ENCODE measurements around the gene ELFN2.

Gene ELFN2

GRCh38 chr22:37401401-37402183, 25.7 kb downstream of the ELFN2 start:
- TF ChIP-seq, protein P1, sequence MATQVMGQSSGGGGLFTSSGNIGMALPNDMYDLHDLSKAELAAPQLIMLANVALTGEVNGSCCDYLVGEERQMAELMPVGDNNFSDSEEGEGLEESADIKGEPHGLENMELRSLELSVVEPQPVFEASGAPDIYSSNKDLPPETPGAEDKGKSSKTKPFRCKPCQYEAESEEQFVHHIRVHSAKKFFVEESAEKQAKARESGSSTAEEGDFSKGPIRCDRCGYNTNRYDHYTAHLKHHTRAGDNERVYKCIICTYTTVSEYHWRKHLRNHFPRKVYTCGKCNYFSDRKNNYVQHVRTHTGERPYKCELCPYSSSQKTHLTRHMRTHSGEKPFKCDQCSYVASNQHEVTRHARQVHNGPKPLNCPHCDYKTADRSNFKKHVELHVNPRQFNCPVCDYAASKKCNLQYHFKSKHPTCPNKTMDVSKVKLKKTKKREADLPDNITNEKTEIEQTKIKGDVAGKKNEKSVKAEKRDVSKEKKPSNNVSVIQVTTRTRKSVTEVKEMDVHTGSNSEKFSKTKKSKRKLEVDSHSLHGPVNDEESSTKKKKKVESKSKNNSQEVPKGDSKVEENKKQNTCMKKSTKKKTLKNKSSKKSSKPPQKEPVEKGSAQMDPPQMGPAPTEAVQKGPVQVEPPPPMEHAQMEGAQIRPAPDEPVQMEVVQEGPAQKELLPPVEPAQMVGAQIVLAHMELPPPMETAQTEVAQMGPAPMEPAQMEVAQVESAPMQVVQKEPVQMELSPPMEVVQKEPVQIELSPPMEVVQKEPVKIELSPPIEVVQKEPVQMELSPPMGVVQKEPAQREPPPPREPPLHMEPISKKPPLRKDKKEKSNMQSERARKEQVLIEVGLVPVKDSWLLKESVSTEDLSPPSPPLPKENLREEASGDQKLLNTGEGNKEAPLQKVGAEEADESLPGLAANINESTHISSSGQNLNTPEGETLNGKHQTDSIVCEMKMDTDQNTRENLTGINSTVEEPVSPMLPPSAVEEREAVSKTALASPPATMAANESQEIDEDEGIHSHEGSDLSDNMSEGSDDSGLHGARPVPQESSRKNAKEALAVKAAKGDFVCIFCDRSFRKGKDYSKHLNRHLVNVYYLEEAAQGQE (IDR thresholded peaks at IDR 0.05; ENCODE audit: insufficient read depth in 1 of 2, low read depth in 2 of 2, low read length in 2 of 2): no peak
- TF ChIP-seq TAF1 (IDR thresholded peaks at IDR 0.05; ENCODE audit: borderline replicate concordance, insufficient read depth, low read length) (no peak), POLR2AphosphoS5 (IDR thresholded peaks at IDR 0.05; ENCODE audit: low read depth, low read length) (no peak), FOXP2 (optimal IDR thresholded peaks at IDR 0.05; ENCODE audit: borderline replicate concordance, extremely low read depth, extremely low read length, insufficient read depth) (no peak), SIN3A (IDR thresholded peaks at IDR 0.05; ENCODE audit: borderline replicate concordance, insufficient read depth, low read length) (no peak)

- no peak for TF ChIP-seq FOXP2 (optimal IDR thresholded peaks at IDR 0.05; ENCODE audit: borderline replicate concordance, extremely low read depth, extremely low read length, insufficient read depth)
- TF ChIP-seq, protein P1 (IDR thresholded peaks at IDR 0.05; ENCODE audit: insufficient read depth in 1 of 2, low read depth in 2 of 2, low read length in 2 of 2): no peak
- TF ChIP-seq TAF1 (IDR thresholded peaks at IDR 0.05; ENCODE audit: borderline replicate concordance, insufficient read depth, low read length): no peak
- no peak for TF ChIP-seq POLR2AphosphoS5 (IDR thresholded peaks at IDR 0.05; ENCODE audit: low read depth, low read length)
- TF ChIP-seq SIN3A (IDR thresholded peaks at IDR 0.05; ENCODE audit: borderline replicate concordance, insufficient read depth, low read length): no peak
Measured at GRCh38 chr22:37400719-37401118, 26.6 kb downstream of the ELFN2 start.

- TF ChIP-seq SIN3A (IDR thresholded peaks at IDR 0.05; ENCODE audit: borderline replicate concordance, insufficient read depth, low read length) (no peak), FOXP2 (optimal IDR thresholded peaks at IDR 0.05; ENCODE audit: borderline replicate concordance, extremely low read depth, extremely low read length, insufficient read depth) (no peak), POLR2AphosphoS5 (IDR thresholded peaks at IDR 0.05; ENCODE audit: low read depth, low read length) (no peak), TAF1 (IDR thresholded peaks at IDR 0.05; ENCODE audit: borderline replicate concordance, insufficient read depth, low read length) (no peak)
- TF ChIP-seq, protein P1 (IDR thresholded peaks at IDR 0.05; ENCODE audit: insufficient read depth in 1 of 2, low read depth in 2 of 2, low read length in 2 of 2): no peak
Measured at GRCh38 chr22:37397226-37397625, 30.1 kb downstream of the ELFN2 start.

- TF ChIP-seq FOXP2 (optimal IDR thresholded peaks at IDR 0.05; ENCODE audit: borderline replicate concordance, extremely low read depth, extremely low read length, insufficient read depth): no peak
- TF ChIP-seq, protein P1 (IDR thresholded peaks at IDR 0.05; ENCODE audit: insufficient read depth in 1 of 2, low read depth in 2 of 2, low read length in 2 of 2): no peak
Measured at GRCh38 chr22:37396488-37397084, 30.7 kb downstream of the ELFN2 start.

Data from PFSK-1 (cell line).